GM21619 (cell line): Measurements from ENCODE around the gene KDM6B.

ENCODE experiments used
- ATAC-seq: cut with Tn5 transposase; IDR thresholded peaks from one replicate; pipeline ENCODE4 v1.9.1; 2021; ENCODE audit not compliant: unreplicated experiment

Gene KDM6B

GRCh38 chr17:7867881-7868329 is 33.9 kb downstream of the KDM6B start:
- ATAC-seq, result no peak

GRCh38 chr17:7873051-7873450 is 39.0 kb downstream of the KDM6B start:
- no peak for ATAC-seq

- ATAC-seq, result no peak
Measured at GRCh38 chr17:7875804-7876370, 41.9 kb downstream of the KDM6B start.

DNA sequence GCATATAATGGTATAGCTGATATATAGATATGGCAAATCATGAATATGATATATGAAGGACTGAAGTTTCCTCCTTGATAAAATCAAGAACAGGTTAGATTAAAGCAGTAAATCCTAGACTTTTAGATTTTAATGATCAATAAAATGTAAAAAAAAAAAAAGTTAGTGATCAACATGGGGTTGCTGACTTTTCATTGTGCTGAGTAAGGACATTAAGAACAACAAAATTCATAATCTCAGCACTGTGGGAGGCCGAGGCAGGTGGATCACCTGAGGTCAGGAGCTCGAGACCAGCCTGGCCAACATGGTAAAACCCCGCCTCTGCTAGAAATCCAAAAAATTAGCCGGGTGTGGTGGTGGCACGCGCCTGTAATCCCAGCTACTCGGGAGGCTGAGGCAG is 44.2 kb downstream of the KDM6B start:
- no peak for ATAC-seq

DNA sequence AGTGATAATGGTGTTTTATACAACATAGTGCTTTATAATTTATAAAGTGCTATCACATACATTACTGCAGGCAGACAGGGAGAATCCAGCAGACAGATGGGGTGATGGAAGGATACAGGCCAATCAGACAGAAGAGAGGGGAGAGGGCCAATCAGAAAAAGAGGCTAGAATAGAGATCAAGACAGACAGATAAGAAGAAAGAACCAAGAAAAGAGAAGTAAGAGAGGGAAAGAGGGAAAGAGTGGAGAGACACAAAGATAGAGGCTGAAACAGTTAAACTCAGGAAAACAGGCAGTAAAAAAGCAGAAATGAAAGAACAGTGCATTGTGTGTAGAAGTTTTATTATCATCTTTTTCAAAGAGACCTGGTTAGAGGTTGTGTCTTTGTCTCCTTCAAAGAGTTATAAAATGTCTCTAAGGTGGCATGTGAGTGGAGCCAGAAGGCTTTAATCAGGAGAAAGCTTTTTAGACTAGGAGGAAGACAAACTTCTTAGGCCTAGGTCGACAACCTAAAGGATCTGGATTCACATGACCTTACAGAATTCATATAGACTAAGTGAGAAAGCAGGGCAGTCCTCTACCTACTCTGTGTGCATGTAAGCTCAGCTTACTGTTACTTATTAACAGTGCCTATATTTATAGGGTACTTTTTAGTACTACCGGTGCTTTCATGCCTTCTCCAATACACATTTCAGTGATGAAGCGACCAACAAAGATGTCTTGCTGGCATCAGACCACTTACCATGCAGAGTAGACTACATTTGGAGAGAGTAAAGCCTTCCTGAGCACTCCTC is 46.3 kb downstream of the KDM6B start:
- no peak for ATAC-seq

DNA sequence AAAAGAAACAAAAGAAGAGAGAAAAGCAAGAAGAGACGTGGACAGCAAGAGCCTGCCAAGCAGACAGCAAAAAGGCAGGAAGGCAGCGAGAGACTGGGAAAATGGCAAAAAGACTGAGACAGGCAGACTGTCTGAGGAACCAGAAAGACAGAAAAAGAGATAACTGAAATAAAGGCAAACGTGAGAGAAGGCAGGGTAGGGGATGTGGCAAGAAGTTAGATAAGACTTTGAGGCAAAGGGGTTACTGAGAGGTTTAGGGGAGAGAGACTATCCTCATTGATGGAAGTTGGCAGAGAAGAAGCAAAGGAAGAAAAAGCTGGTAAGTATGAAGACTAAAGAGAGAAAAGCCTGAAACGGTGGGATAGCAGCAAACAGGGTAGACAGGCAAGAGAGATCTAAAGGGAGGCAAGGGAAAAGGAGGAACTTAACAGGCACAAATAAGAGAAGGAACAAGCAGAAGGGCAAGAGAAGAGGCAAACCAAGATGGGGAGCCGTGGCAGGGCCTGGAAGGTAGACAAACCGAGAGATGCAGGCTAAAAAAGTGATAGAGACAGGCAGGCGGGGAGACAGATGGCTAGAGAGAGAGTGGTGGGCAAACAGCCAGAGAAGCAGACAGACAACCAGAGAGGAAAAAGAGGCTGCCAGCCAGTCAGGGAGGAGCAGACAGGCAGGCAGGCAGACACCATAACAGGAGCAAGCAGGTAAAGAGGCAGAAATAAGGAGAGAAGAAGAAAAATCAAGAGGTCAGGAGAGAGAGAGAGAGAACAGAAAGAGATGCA is 47.4 kb downstream of the KDM6B start:
- ATAC-seq, result no peak

- ATAC-seq, result no peak
Measured at GRCh38 chr17:7882068-7882467, 48.1 kb downstream of the KDM6B start.

DNA sequence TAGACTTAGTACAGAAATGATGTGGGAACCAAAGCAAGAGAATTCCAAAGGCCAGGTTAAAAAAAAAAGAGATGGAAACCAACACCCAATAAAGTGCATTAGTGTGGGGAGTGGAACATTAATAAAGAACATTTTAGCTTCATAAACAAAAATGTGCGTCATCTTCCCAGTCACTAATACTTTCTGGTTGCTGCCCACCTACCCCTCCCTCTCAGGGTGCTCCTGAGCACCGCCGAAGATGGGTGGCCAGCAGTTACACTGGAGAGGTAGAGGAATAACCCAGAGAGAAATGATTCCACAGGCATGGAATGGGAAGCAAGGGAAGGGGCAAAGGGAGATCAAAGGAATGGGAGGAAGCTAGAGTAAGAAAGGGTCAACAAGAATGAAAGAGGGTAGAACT is 48.6 kb downstream of the KDM6B start:
- ATAC-seq, result no peak
